Central memory CD4-positive, alpha-beta T cell (primary cell): ENCODE results near the gene SPDYE16.
"Not testable (repeated sequence)": the region's sequence is repeated elsewhere in the genome, so short reads cannot be mapped to it uniquely, and the experiment has no call there.

Experiments
- DNase-seq: peaks from one replicate; pipeline ENCODE4 v3.0.0; 2022

SPDYE16 gene

GRCh38 chr7:76549025-76549854, 6.1 kb upstream of the SPDYE16 start:
- DNase-seq: peak; percentile 79

- not testable (repeated sequence) for DNase-seq
These were observed 11.5 kb downstream of the SPDYE16 start for GRCh38 chr7:76531643-76532042.

- DNase-seq: not testable (repeated sequence)
These were observed 16.9 kb downstream of the SPDYE16 start for GRCh38 chr7:76526183-76526582.

GRCh38 chr7:76516932-76517331, 26.2 kb downstream of the SPDYE16 start:
- DNase-seq: not testable (repeated sequence)

GRCh38 chr7:76515999-76516443, 27.1 kb downstream of the SPDYE16 start:
- DNase-seq: no peak

- DNase-seq: no peak
These were observed 27.9 kb downstream of the SPDYE16 start for GRCh38 chr7:76514926-76515771.

GRCh38 chr7:76513817-76514799, 29.0 kb downstream of the SPDYE16 start:
- DNase-seq: no peak

- no peak for DNase-seq
These were observed 29.9 kb downstream of the SPDYE16 start for GRCh38 chr7:76512941-76513816.

GRCh38 chr7:76511911-76512885, 30.9 kb downstream of the SPDYE16 start:
- DNase-seq: not testable (repeated sequence)

- not testable (repeated sequence) for DNase-seq
These were observed 31.7 kb downstream of the SPDYE16 start for GRCh38 chr7:76511200-76511910.

- DNase-seq: no peak
These were observed 32.9 kb downstream of the SPDYE16 start, which contains the start of gene UPK3B for GRCh38 chr7:76509931-76510877. TSS of gene UPK3B (plus strand) at chr7:76510552. CDS start at chr7:76510653, 101 bp downstream.

- no peak for DNase-seq
These were observed 35.2 kb downstream of the SPDYE16 start for GRCh38 chr7:76507723-76508406.

- not testable (repeated sequence) for DNase-seq
These were observed 36.5 kb downstream of the SPDYE16 start for GRCh38 chr7:76506643-76507042.

GRCh38 chr7:76506081-76506440, 37.0 kb downstream of the SPDYE16 start:
- no peak for DNase-seq

GRCh38 chr7:76505168-76506080, 37.7 kb downstream of the SPDYE16 start:
- DNase-seq: no peak
